K562 (cell line): ENCODE results near the gene C1orf198. TPM values are rescaled to one million over a fixed set of nuclear protein-coding genes. Genes with fewer than 3 reads are reported as not detected.

Experiments
- ARNT ChIP-seq, 2 experiments: fragments of 450-650 bp; IDR thresholded peaks; 2 replicates each; pipeline ENCODE4 v1.6.1; 2016; ENCODE audit warnings: mild to moderate bottlenecking in 1 of 2
- BCL6 ChIP-seq: fragments of 250-450 bp; sonication (Bioruptor Pico); IDR thresholded peaks from 2 replicates; pipeline ENCODE4 v1.4.0; 2020
- ESRRA ChIP-seq: fragments of 450-650 bp; IDR thresholded peaks from 2 replicates; pipeline ENCODE4 v1.6.1; 2014; ENCODE audit warnings: low read depth, mild to moderate bottlenecking, moderate library complexity, borderline replicate concordance
- ETV5 ChIP-seq: sonication (generic); formaldehyde crosslinking; IDR thresholded peaks from 2 replicates; pipeline ENCODE4 v1.4.0; 2020; ENCODE audit warnings: low read depth, mild to moderate bottlenecking, missing genetic modification reagents
- NR3C1 ChIP-seq: sonication (generic); formaldehyde crosslinking; IDR thresholded peaks from 2 replicates; pipeline ENCODE4 v1.8.1; 2022; ENCODE audit warnings: missing genetic modification reagents
- PPARD ChIP-seq: fragments of 250-450 bp; sonication (Bioruptor Pico); IDR thresholded peaks from 2 replicates; pipeline ENCODE4 v1.8.0; 2022; ENCODE audit warnings: inconsistent platforms, mild to moderate bottlenecking, moderate library complexity
- RUNX1 ChIP-seq: sonication (generic); IDR thresholded peaks from 2 replicates; pipeline ENCODE4 v1.6.1; 2016; ENCODE audit warnings: antibody characterized with exemption, low read depth
- SMARCE1 ChIP-seq: fragments of 450-650 bp; IDR thresholded peaks from 2 replicates; pipeline ENCODE4 v1.7.1; 2016; ENCODE audit warnings: mild to moderate bottlenecking
- TFAM ChIP-seq: fragments of 250-450 bp; sonication (Bioruptor Pico); conservative IDR thresholded peaks from 2 replicates; pipeline ENCODE4 v1.5.0; 2021; ENCODE audit warnings: mild to moderate bottlenecking, moderate library complexity
- polyA plus RNA-seq, 8 experiments: library from polyadenylated mRNA; depleted of rRNA in 4 of 8; stranded (reverse) in 5 of 8; unstranded in 3 of 8; fragments of >200 nt; fragmentation: Nextera tagmentation in 2 of 8; fragmentation: Illumina TruSeq in 1 of 8; extraction: Ambion mirVana in 2 of 8; extraction: Trizol in 1 of 8; gene quantifications; 2 replicates each; pipeline versions ENCODE4 v1.2.1 to v1.2.3, GENCODE V29; 2011 to 2014; ENCODE audit warnings: inconsistent platforms in 1 of 8, missing spikeins in 1 of 8
- total RNA-seq, 7 experiments: library from RNA; depleted of rRNA in 6 of 7; stranded (reverse); fragments of >200 nt in 6 of 7; fragmentation: Illumina TruSeq in 2 of 7; extraction: Trizol in 2 of 7; gene quantifications; 2 replicates each; pipeline versions ENCODE4 v1.2.1 to v1.2.3, GENCODE V29; 2011 to 2021; ENCODE audit warnings: low replicate concordance in 1 of 7
- TF ChIP-seq, protein P1 (sequence below), 3 experiments: fragments of 200-800 bp in 1 of 3; sonication (Bioruptor generic) in 1 of 3; sonication (generic) in 1 of 3; formaldehyde crosslinking in 1 of 3; IDR thresholded peaks; 2 replicates each; pipeline versions ENCODE4 v1.6.1 to v1.8.0; 2016 to 2022; ENCODE audit warnings: mild to moderate bottlenecking in 2 of 3, missing compliant biosample characterization in 2 of 3, missing genetic modification characterization in 2 of 3, missing genetic modification reagents in 1 of 3
- TF ChIP-seq, protein P2 (sequence below), 3 experiments: IDR thresholded peaks in 2 of 3; conservative IDR thresholded peaks in 1 of 3; 2 replicates each; pipeline ENCODE4 v1.5.1; 2011 to 2012; ENCODE audit warnings: low read length in 3 of 3, mild to moderate bottlenecking in 3 of 3, control low read depth in 2 of 3, improper control_type of control experiment in 1 of 3, inconsistent platforms in 1 of 3, low read depth in 1 of 3, mixed read lengths in 1 of 3, moderate library complexity in 1 of 3; ENCODE audit not compliant: insufficient read depth in 2 of 3
- TF ChIP-seq, protein P3 (sequence below): fragments of 250-450 bp; sonication (Bioruptor Pico); IDR thresholded peaks from 2 replicates; pipeline ENCODE4 v1.8.0; 2021; ENCODE audit warnings: moderate library complexity, mild to moderate bottlenecking, inconsistent platforms
- TF ChIP-seq, protein P4 (sequence below), 2 experiments: fragments of 450-650 bp in 1 of 2; sonication (generic) in 1 of 2; formaldehyde crosslinking in 1 of 2; IDR thresholded peaks in 1 of 2; conservative IDR thresholded peaks in 1 of 2; 2 replicates each; pipeline versions ENCODE4 v1.6.1 to v1.8.1; 2016 to 2023; ENCODE audit warnings: mild to moderate bottlenecking in 2 of 2, moderate library complexity in 2 of 2, inconsistent platforms in 1 of 2, missing genetic modification reagents in 1 of 2
- TF ChIP-seq, protein P5 (sequence below), 2 experiments: fragments of 450-650 bp; IDR thresholded peaks; 2 replicates each; pipeline ENCODE4 v1.6.1; 2016; ENCODE audit warnings: mild to moderate bottlenecking in 2 of 2, borderline replicate concordance in 1 of 2, low read depth in 1 of 2, moderate library complexity in 1 of 2

Gene C1orf198
- total and polyA plus RNA-seq, 9 of the 15 experiments (the other 6 are each of a cell fraction or from before 2014, with no cell fraction given), result 2.0 to 15.1 (median 10.4) TPM

DNA sequence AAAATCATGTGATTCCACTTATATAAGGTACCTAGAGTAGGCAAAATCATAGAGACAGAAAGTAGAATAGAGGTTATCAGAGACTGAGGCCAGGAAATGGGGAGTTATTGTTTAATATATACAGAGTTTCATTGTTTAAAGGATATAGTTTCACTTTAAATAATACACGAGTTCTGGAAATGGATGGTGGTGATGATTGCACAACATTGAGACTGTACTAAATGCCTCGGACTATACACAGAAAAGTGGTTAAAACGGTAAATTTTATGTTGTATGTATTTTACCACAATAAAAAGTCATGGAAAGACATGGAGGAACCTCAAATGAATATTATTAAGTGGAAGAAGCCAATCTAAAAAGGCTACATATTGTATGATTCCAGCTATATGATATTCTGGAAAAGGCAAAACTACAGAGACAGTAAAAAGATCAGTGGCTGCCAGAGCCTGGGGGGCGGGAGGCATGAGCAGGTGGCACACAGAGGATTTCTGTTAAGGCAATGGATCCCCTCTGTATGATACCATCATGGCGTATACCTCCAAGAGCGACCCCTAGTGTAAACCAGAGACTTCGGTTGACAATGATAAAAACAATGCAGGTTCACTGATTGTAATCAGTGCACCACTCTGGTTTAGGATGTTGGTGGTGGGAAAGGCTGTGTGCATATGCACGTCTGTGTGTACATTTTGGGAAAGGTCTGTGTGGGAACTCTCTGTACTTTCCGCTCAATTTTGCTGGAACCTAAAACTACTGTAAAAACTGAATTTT is 7.5 kb downstream of the C1orf198 start (continued):
- TF ChIP-seq, protein P1, sequence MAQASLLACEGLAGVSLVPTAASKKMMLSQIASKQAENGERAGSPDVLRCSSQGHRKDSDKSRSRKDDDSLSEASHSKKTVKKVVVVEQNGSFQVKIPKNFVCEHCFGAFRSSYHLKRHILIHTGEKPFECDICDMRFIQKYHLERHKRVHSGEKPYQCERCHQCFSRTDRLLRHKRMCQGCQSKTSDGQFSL (CRISPR knock-in tag; IDR thresholded peaks at IDR 0.05), result no peak
- TF ChIP-seq, protein P1 (tag; IDR thresholded peaks at IDR 0.05), result no peak
- no peak for TF ChIP-seq SMARCE1
- TF ChIP-seq, protein P2, sequence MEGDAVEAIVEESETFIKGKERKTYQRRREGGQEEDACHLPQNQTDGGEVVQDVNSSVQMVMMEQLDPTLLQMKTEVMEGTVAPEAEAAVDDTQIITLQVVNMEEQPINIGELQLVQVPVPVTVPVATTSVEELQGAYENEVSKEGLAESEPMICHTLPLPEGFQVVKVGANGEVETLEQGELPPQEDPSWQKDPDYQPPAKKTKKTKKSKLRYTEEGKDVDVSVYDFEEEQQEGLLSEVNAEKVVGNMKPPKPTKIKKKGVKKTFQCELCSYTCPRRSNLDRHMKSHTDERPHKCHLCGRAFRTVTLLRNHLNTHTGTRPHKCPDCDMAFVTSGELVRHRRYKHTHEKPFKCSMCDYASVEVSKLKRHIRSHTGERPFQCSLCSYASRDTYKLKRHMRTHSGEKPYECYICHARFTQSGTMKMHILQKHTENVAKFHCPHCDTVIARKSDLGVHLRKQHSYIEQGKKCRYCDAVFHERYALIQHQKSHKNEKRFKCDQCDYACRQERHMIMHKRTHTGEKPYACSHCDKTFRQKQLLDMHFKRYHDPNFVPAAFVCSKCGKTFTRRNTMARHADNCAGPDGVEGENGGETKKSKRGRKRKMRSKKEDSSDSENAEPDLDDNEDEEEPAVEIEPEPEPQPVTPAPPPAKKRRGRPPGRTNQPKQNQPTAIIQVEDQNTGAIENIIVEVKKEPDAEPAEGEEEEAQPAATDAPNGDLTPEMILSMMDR (IDR thresholded peaks at IDR 0.05 in 2 of 3, conservative IDR thresholded peaks at IDR 0.05 in 1 of 3; ENCODE audit: insufficient read depth in 2 of 3, low read depth in 1 of 3, low read length in 3 of 3), result peak in 2 of 3 experiments; percentile 17 to 39; a peak in 2 of 6 replicates
- TF ChIP-seq ETV5 (CRISPR knock-in tag), result no peak
- TF ChIP-seq, protein P3, sequence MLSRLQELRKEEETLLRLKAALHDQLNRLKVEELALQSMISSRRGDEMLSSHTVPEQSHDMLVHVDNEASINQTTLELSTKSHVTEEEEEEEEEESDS (CRISPR knock-in tag), result no peak
- TF ChIP-seq, protein P4, sequence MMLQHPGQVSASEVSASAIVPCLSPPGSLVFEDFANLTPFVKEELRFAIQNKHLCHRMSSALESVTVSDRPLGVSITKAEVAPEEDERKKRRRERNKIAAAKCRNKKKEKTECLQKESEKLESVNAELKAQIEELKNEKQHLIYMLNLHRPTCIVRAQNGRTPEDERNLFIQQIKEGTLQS (IDR thresholded peaks at IDR 0.05), result peak; percentile 40; the same call in 1 of the 2 replicates
- TF ChIP-seq, protein P4 (CRISPR knock-in tag; conservative IDR thresholded peaks at IDR 0.05), result no peak
- TF ChIP-seq NR3C1 (CRISPR knock-in tag), result no peak
- TF ChIP-seq, protein P5, sequence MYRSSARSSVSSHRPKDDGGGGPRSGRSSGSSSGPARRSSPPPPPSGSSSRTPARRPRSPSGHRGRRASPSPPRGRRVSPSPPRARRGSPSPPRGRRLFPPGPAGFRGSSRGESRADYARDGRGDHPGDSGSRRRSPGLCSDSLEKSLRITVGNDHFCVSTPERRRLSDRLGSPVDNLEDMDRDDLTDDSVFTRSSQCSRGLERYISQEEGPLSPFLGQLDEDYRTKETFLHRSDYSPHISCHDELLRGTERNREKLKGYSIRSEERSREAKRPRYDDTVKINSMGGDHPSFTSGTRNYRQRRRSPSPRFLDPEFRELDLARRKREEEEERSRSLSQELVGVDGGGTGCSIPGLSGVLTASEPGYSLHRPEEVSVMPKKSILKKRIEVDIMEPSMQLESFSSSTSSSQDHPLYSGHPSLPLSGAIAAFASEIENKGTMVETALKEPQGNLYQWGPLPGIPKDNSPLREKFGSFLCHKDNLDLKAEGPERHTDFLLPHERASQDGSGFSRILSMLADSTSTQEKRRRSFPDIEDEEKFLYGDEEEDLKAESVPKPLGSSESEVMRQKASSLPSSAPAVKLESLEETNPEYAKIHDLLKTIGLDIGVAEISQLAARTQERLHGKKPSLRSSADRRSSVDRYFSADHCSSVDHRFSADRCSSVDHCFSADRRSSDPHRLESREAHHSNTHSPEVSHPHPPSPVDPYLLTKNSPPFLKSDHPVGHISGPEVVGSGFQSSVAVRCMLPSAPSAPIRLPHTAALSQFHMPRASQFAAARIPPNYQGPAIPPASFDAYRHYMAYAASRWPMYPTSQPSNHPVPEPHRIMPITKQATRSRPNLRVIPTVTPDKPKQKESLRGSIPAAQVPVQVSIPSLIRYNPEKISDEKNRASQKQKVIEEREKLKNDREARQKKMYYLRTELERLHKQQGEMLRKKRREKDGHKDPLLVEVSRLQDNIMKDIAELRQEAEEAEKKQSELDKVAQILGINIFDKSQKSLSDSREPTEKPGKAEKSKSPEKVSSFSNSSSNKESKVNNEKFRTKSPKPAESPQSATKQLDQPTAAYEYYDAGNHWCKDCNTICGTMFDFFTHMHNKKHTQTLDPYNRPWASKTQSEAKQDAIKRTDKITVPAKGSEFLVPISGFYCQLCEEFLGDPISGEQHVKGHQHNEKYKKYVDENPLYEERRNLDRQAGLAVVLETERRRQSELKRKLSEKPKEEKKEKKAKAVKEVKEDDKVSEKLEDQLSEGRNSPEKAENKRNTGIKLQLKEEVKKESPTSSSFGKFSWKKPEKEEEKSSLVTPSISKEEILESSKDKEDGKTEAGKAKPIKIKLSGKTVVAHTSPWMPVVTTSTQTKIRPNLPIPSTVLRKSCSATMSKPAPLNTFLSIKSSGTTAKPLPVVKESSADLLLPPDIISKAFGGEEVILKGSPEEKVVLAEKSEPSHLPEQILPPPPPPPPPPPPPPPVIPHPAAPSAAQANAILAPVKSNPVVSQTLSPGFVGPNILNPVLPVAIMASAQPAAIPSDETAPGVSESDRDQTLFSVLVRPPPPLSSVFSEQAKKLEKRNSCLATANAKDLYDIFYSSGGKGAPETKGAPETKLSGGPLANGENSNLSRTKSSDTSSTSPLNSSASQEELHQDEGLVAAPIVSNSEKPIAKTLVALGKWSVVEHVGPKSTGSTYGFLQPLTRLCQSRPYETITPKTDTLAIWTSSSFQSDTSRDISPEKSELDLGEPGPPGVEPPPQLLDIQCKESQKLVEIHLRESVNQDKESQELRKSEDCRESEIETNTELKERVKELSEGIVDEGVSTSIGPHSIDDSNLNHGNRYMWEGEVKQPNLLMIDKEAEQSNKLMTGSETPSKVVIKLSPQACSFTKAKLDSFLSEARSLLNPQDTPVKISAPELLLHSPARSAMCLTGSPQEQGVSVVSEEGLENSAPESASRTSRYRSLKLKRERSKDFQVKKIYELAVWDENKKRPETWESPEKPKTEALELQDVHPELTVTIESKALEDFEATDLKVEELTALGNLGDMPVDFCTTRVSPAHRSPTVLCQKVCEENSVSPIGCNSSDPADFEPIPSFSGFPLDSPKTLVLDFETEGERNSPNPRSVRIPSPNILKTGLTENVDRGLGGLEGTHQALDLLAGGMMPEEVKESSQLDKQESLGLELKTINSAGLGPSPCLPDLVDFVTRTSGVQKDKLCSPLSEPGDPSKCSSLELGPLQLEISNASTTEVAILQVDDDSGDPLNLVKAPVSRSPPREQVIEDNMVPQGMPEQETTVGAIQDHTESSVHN (IDR thresholded peaks at IDR 0.05; ENCODE audit: borderline replicate concordance in 1 of 2, low read depth in 1 of 2), result no peak
- no peak for TF ChIP-seq TFAM (CRISPR knock-in tag)
- no peak for TF ChIP-seq PPARD (CRISPR knock-in tag)
- no peak for TF ChIP-seq BCL6 (CRISPR knock-in tag)
- no peak for TF ChIP-seq ARNT (IDR thresholded peaks at IDR 0.05)
- TF ChIP-seq ESRRA, result no peak
- TF ChIP-seq RUNX1, result no peak
